Activated CD4-positive, alpha-beta T cell treated with anti-CD3 and anti-CD28 coated beads for 24 hours (primary cell): ENCODE data around the gene CORIN.

Source experiments
- DNase-seq, 2 donors: peaks; one replicate each; pipeline ENCODE4 v3.0.0-alpha.2; 2020; ENCODE audit warnings: low read depth in 2 of 2

Gene CORIN

DNA sequence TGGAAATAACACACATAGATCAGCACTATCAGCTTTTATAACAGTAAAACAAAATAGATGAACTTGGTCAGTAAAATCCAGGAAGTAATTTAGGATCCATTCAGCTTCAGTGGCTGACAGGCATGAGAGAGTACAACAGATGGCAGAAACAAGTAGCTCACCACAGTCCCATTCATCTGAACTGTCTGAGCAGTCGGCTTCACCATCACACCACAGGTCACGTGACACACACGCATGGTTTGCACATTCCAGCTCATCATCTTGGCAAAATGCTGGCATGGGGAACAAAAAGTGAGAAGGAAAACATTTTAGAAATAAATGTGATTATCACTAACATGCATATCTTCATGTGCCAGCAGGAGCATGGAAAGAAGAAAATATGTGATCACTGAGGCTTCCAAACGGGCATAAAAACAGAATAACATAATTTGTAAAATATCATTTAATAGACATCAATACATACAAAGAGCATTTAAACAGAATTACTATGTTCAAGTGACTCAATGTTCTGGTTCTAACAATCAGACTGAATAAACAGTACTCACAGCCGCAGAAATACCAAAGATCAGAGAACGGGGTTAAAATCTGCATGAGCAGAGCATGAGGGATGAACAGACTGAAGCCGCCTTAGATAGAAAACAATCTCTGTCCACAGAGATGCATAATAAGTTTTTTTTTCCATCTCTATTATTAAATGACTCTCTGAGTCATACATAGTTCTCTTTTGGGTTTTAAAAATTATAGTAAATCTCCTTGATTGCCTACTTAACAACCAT lies 194.7 kb downstream of the CORIN start:
- DNase-seq: no peak

DNA sequence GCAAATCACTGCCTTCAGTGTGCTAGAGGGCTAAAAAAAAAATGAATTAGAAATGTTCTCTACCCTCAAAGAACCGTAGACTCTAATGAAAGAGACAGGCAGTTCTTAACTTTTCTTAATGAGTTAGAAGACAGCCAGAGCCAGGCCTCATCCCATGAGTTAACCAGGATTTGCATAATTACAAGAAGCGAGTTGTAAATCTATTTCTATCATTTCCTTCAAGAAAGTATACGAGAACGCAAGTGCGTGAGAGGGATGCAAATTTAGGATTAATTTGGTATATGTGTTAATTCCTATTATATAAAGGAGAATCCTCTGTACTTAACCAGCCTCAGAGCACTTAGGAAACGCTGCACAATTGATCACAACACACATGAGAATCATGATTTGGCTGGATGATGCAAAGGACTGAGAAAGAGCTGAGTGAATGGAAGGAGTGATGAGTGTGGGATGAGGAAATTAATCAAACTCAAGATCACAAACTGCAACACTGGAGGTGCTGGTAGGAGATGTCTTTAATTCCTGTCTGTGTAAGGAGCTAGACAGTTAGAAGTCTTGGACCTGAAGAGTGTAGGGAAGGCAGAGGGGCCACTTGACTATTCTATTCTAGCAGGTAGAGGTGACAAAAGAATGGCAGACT lies 195.6 kb downstream of the CORIN start:
- DNase-seq: no peak

DNA sequence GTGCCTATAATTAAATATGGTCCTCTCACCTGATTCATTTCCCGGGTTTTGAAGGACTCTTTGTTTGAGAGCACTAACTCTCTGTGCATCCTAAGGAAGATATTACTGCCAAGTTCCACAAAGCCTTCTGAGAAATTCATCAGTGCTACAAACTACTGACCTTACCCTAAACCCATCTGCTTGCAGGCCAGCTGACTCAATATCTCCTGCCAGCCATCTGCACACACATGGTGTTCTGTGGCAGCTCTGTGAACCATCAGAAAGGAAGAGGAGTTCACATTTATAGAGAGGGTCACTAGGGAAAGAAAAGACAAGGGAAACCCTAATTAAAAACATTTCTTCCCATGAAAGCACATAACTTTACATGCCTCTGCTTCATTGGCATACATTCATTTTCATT lies 196.1 kb downstream of the CORIN start:
- DNase-seq: no peak

DNA sequence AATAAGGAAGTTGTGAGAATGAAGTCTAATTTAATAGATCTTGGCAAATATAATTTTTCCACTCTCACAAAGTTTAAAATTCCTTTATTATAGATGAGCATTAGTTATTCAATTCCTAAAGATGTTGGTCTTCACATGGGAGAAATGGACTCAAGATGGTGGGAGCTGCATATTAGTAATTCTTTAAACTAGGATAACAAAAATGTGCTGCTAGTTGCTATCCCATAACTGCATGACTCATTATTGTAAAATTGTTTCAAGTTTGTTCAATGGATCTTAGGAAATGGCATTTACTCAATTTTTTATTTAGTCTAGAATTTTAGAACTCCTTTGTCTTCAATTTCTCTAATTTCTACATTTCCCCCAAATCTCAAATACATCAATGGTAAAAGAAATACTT lies 197.0 kb downstream of the CORIN start:
- no peak for DNase-seq

DNA sequence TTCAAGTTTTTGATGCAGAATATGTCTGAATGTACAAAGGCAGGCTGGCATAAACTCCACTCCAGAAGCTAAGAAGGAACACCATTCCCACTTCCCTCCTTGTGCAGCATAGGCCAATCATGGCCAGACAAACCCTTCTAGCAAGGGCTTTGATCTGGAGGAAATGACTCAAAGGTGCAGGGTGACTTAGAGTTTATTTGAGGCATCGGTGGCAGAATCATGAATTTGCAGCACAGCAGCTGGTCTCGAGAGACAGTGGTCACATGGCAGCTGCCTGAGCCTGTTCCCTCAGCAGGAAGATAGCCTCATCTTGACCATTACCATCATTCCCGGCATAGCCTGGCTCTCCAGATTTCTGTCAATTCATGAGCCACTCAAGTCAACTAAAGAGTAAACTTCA lies 198.3 kb downstream of the CORIN start:
- DNase-seq: no peak

DNA sequence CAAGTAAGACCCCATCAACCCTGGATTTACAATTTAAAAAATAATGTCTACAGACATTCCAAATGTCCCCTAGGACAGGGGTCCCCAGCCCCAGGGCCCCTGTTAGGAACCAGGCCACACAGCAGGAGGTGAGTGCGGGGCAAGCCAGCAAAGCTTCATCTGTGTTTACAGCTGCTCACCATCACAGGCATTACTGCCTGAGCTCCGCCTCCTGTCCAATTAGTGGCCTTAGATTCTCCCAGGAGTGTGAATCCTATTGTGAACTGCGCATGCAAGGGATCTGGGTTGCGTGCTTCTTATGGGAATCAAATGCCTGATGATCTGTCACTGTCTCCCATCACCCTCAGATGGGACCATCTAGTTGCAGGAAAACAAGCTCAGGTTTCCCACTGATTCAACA lies 206.7 kb downstream of the CORIN start:
- no peak for DNase-seq

DNA sequence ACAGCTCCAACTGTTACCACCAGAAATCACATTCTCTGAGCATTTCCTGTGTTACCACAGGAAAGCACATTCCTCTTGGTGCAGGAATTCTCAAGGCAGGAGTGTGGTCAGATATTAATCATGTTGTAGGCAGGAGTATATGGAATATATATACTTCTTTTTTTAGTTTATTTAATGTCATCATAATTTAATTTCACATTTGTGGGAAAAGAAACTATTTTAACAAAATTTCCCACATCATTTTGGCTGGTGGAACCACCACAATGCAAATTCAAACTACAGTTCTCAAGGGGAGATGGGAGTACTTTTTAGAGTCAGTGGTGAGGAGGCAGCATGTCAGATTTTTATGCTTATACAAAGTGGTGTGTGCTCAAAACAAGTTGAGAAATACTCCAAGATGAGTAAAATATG lies 213.8 kb downstream of the CORIN start:
- DNase-seq: no peak

DNA sequence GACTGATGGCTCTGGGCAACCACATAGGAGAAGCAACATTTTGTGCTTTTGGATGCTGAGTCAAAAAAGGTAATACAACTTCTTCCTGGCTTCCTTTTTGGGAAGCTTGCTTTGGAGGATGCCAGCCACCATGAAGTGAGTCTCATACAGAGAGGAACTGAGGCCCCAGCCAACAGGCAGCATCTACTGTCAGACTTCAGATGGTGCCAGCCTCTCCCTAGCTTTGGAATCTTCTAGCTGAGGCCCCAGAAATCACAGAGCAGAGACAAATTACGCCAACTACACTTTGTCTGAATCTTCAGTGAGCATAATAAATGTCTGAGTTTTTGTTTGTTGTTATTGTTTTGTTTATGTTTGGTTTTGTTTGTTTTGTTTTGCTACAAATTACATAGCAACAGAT lies 216.7 kb downstream of the CORIN start:
- DNase-seq: no peak

DNA sequence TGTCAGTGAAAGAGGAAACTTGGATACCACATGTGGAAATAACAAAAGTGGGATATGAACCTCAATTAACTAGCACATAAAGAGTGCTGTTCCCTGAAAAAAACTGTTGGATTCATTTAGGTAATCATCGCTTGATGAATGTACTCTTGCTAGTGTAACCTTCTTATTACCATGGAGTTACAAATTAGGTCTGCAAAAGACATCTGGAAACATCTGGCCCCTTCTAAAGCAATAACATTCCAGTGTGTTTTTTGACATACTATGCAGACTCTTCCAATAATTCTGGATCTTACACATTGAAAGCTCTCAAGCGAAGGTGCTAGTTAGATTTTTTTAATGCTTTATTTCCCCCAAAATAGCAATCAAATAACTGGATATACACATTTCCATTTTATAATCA lies 218.2 kb downstream of the CORIN start:
- DNase-seq: no peak

DNA sequence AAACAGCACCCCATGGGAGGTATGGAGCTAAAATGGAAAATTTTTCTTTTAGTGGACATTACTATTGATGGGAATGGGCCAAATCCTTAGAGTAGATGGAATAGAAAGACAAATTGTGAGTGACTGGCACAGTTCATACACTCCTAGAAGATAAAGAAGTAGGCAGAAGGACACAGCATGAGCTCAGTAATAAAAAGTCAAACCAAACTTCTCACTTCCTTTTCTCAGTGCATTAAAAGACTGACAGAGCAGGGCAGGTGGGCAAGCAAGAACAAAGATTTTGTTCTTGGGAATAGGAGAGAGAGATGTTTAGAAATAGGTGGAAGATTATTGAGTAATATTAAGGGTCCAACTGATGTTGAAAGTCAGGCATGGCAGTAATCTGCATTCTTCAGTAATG lies 220.3 kb downstream of the CORIN start:
- no peak for DNase-seq

DNA sequence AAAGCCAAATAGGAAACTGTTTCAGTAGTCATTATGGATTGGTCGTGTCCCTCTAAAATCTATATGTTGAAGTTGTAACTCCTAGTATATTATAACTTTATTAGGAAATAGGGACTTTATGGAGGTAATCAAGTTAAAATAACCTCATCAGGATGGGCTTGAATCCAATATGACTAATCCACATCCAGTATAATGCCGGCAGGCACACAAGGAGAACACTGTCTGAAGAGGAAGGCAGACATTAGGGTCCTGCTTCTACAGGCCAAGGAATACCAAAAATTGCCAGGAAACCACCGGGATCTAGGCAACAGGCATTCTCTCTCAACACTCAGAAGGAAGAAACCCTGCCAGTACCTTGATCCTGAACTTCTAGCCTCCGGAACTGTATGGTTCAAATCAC lies 222.5 kb downstream of the CORIN start:
- no peak for DNase-seq

DNA sequence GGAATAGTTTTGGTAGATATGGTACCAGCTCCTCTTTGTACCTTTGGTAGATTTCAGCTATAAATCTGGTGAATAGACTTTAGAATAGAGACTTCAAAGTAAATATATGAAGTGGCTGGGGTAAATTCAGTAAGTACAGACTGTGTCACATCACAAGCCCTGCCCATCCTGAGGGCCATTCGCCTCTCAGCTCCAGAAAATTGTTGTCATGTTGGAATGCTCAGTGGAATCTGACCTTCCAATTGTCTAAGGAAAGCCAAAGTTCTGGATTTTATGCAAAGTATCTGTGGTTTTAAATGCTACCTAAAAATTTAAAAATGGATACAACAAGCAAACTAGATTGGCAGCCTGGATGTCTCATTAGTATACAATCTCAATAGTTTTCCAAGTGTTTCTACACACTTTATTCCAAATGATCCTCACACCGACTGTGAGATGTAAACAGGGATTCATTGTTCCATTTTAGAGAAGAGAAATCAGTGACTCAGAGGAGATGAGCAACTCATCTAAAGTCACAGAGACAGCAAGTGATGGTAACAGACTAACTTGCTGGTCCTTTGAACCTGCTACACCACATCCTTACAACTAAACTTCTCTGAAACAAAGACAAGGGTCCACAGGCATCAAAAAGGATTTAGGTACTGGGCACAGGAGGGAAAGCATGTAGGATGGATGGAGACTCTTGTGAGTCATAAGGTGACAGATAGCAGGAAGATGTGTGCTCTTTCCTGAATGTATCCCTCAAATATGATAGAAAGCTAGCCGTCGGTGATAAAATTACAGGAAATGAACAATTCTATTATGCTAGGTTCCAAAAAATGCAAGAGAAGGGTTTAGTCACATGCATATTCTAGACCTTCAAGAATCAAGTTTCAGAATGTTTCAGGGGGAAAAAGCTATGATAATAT lies 225.5 kb downstream of the CORIN start:
- no peak for DNase-seq

DNA sequence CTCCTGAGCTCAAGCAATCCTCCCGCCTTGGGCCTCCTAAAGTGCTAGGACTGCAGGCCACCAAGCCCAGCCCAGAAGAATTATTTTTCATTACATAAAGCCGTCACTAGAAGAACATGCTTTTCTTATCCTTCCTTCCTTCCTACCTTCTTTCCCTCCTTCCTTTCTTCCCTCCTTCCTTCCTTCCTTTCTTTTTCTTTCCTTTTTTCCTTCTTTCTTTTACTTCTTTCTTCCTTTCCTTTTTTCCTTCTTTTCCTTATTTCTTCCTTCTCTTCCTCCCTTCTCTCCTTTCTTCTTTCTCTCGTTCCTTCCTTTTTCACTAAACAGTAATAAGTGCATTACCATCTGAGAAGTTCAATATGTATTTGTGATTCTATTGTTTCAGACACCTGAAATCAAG lies 231.4 kb downstream of the CORIN start:
- DNase-seq: no peak

DNA sequence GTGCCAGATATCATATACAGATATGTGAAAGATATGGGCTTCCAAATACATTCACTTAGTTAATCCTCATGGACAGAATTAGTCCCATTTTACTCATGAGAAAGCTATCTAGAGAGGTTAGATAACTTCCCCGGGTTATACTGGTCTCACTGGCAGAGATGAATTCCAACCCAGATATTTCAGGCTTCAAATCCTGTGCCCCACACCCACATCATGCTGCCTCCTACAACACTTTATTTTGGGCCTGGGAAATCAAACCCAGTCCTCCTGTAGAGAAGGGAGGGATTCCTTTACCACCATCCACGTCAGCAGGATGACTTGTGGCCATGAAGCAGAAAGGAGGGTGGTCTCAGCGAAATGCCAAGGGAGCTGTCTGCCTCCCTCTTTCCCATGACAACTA lies 239.0 kb downstream of the CORIN start:
- no peak for DNase-seq

DNA sequence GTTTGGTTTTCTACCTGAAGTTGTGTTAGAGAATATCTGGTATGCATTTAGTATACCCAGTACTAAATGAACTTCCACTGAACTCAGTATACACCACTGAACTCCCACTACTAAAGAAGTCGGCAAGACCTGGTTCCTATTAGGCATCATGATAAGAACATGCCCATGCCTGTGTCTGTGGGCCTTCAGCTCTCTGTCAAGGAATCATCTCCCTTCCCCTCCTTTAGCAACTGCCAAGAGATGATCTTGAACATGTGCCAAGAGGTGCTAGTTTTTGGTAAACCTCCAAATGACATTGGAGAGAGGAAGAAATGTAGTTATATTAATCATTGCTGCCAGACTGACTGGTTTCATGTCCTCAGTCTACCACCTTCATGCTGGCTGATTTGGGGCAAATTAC lies 239.5 kb downstream of the CORIN start:
- no peak for DNase-seq

DNA sequence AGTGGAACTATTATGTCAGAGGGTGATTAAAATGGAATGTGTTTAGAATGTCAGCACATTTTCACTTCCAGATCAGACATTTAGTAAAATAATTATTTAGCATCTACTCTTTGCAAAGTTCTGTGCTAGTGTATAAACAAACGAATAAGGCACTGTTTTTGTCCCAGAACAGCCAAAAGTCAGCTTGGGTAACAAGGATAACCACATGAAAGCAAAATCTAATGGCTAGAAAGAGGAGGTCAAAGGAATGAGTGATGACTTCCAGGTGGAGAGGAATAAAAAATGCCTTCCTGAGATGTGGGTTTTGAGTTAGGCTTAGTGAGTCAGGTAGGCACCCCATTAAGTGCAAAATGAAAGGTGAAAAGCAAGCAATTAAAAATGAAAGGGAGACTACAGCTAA lies 240.2 kb downstream of the CORIN start:
- DNase-seq: no peak

DNA sequence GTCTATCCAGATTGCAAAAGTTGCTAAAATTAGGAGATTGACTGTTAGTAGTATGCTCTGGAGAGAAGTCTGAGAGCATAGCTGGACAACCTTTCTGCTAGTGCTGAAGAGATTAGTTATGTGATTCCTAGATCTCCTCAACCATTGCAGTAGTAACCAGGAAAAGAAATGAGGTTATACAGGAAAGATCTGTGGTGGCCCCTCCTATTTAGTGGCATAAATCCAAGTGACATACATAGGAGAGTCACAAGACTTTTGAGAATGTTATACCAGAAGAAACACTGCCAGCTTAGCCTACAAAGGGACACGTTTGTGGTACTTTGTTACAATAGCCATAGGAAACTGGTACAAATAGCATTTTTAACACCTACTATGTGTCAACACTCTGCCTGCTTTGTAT lies 247.5 kb downstream of the CORIN start:
- DNase-seq: no peak

DNA sequence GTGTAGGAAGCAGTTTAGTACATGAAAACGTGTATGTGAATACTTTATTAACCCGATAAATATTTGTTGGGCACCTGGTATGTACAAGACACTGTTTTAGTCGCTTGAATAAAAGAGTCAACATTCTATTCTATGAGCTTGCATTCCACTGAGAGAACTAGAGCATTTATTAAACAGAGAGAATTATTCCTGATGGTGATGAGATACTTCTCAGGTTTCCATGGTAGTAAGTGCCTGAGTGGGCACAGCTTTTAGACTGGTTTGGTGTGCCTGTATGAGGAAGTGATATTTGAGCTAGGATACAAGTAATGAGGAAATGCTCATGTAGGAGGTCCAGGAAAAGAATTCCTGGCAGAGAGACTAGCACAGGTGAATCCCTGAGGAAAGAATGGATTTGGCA lies 258.6 kb downstream of the CORIN start:
- no peak for DNase-seq

DNA sequence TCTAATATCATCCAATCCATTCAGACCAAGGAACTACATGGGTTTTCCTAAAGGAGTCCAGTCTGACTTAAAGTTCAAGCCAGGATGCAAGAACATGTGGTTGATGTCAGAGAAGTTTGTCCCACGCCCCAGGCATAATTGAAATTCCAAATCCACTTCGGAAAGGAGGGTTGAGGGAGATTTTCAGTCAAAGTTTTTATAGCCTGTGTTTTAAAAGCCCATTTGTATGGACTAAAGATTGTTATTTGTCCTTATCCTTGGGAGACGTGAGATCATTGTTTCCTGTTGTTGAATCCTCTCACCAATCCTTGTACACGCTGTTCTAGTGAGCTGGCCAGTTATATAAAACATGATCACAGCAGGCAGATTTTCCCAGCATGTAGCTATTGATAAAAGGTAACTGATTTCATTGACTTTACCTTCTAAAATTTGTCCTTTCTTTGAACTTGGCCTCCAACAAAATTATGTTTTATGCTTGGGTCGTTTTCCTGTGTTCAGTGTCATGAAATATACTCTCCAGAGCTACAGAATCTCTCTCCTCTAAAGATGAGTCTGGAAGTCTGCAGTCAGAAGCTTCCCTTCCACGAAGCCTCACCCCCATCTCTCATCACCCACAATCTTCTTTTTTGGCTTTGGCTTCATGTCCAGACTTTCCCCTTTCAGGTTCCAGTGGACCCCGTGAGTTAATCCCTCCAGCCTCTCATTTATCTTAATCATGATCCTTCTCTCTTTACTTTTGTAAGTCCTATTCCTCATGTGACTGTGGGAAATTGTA lies 259.9 kb downstream of the CORIN start:
- no peak for DNase-seq

DNA sequence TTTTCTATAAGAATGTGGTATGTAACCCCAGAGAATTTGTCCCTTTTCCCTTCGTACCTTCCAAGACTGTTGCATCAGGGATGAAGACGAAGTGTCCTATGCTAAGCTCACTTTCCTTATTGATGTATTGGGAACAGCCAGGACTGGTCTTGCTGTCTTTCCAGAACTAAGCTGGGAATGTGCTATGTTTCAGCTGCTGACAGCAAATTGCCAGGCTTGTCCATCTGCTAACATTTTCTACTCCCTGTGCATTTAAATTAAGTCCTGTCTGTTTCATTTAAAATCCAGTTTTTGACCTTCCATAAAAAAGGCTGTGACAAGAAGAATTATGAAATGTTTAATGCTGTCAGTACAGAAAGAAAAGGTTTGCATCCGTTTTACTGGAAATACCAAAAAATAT lies 264.9 kb downstream of the CORIN start:
- DNase-seq: no peak

DNA sequence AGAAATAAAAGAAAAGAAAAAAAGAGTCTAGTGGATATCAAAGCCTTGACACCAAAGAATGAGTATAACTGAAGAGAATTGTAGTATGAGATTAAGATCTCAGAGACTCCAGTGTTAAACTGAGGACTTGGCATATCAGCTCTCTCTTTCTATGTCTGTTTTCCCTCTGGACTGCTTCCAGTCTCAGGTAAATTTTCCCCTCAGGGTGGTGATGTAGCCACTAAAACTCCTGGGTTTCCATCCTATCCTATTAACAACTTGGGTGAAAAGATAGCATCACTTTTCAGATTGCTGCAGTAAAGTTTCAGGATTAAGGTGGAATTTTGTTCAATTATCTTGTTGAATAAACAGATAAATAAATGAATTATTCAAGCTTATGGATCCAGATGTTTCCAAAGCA lies 267.1 kb downstream of the CORIN start:
- DNase-seq: no peak

DNA sequence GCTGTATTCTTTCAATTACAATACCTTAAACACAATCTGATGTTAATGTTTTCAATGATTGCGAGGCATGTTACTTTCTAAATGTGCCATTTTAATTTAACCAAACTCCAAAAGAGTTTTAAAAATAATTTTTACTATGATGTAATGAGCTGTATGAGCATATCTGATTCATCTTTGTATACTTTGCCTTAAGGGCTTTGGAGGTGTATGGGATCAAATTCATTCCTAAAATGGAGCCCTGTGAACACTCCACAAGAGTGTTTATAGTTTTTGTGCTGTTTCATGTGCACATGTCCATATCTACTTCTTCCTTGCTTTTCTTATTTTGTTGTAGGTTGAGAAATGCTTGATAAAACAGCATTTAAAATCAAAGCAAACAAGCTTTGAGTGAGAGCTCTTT lies 270.4 kb downstream of the CORIN start:
- no peak for DNase-seq
